Tibial artery (tissue), 4 donors: Measurements from ENCODE around the gene ACSL1.

Experiments
- DNase-seq, 2 donors: peaks; one replicate each; pipeline ENCODE4 v3.0.0-alpha.2; 2019
- H3K27ac ChIP-seq, 2 donors: fragments of 200-600 bp; sonication (generic) in 1 of 2; 1 replicate in 1 of 2; 2 replicates in 1 of 2; pipeline ENCODE4 v1.5.1; 2018 to 2019; ENCODE audit warnings: mild to moderate bottlenecking in 1 of 2
- H3K27me3 ChIP-seq, 2 donors: fragments of 200-600 bp; sonication (generic) in 1 of 2; one replicate each; pipeline versions ENCODE4 v1.5.1 to v1.6.0; 2016 to 2019
- H3K36me3 ChIP-seq, 3 donors: fragments of 200-600 bp; sonication (generic) in 2 of 3; one replicate each; pipeline ENCODE4 v1.5.1; 2016 to 2019; ENCODE audit warnings: mild to moderate bottlenecking in 2 of 3
- H3K4me1 ChIP-seq, 4 donors: fragments of 200-600 bp; sonication (generic) in 2 of 4; 1 replicate in 3 of 4; 2 replicates in 1 of 4; pipeline ENCODE4 v1.5.1; 2016 to 2019
- H3K4me3 ChIP-seq, 2 donors: fragments of 200-600 bp; sonication (generic) in 1 of 2; 1 replicate in 1 of 2; 2 replicates in 1 of 2; pipeline ENCODE4 v1.5.1; 2018 to 2019; ENCODE audit warnings: mild to moderate bottlenecking in 2 of 2
- H3K9me3 ChIP-seq, 3 donors: fragments of 200-600 bp; sonication (generic) in 1 of 3; one replicate each; pipeline ENCODE4 v1.5.1; 2016 to 2019
- intact Hi-C: fragments of 100-400 bp; cut with DNase I; formaldehyde crosslinking; loops from one replicate; pipeline ENCODE4 v1.15.0; 2023; ENCODE audit warnings: low total_unique reads
- TF ChIP-seq, protein P1 (sequence below), 2 experiments: fragments of 200-600 bp in 1 of 2; fragments of 450-650 bp in 1 of 2; IDR thresholded peaks; one replicate each; pipeline ENCODE4 v1.5.1; 2017 to 2019; ENCODE audit warnings: antibody characterized with exemption in 2 of 2, mild to moderate bottlenecking in 1 of 2, moderate library complexity in 1 of 2

ACSL1 gene

GRCh38 chr4:184803133-184803532, 22.6 kb downstream of the ACSL1 start:
- Histone ChIP-seq H3K27me3 (no peaks in the 10 kb centered on the region), H3K27ac (no peak overlapping the region), H3K4me3 (no peak overlapping the region), H3K36me3 (peaks cover 0 to 9% (median 0%) of the 10 kb centered on the region in 3 donors), H3K9me3 (no peaks in the 10 kb centered on the region), H3K4me1 (peaks cover 0 to 41% (median 21%) of the 10 kb centered on the region in 4 donors)
- DNase-seq = peak in 1 of 2 donors; percentile 35
- intact Hi-C loops = no loop called here
- TF ChIP-seq, protein P1, sequence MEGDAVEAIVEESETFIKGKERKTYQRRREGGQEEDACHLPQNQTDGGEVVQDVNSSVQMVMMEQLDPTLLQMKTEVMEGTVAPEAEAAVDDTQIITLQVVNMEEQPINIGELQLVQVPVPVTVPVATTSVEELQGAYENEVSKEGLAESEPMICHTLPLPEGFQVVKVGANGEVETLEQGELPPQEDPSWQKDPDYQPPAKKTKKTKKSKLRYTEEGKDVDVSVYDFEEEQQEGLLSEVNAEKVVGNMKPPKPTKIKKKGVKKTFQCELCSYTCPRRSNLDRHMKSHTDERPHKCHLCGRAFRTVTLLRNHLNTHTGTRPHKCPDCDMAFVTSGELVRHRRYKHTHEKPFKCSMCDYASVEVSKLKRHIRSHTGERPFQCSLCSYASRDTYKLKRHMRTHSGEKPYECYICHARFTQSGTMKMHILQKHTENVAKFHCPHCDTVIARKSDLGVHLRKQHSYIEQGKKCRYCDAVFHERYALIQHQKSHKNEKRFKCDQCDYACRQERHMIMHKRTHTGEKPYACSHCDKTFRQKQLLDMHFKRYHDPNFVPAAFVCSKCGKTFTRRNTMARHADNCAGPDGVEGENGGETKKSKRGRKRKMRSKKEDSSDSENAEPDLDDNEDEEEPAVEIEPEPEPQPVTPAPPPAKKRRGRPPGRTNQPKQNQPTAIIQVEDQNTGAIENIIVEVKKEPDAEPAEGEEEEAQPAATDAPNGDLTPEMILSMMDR (IDR thresholded peaks at IDR 0.05) = no peak

GRCh38 chr4:184802697-184803015, 23.1 kb downstream of the ACSL1 start:
- no peak overlapping the region for H3K4me3 ChIP-seq
- no peaks in the 10 kb centered on the region for H3K27me3 ChIP-seq
- no peaks in the 10 kb centered on the region for H3K9me3 ChIP-seq
- peak; percentile 47 to 59 for DNase-seq
- peak overlapping the region in 1 of 2 donors; percentile 4 for H3K27ac ChIP-seq
- TF ChIP-seq, protein P1 (IDR thresholded peaks at IDR 0.05) = no peak
- H3K4me1 ChIP-seq = peaks cover 0 to 38% (median 19%) of the 10 kb centered on the region in 4 donors
- peaks cover 0 to 11% (median under 1%) of the 10 kb centered on the region in 3 donors for H3K36me3 ChIP-seq
- intact Hi-C loops = no loop called here

GRCh38 chr4:184801781-184802696, 23.7 kb downstream of the ACSL1 start:
- TF ChIP-seq, protein P1 (IDR thresholded peaks at IDR 0.05) = no peak
- intact Hi-C loops = no loop called here
- Histone ChIP-seq H3K27ac (peak overlapping the region in 1 of 2 donors; percentile 4), H3K4me3 (no peak overlapping the region), H3K27me3 (no peaks in the 10 kb centered on the region), H3K9me3 (no peaks in the 10 kb centered on the region), H3K36me3 (peaks cover 0 to 17% (median 7%) of the 10 kb centered on the region in 3 donors), H3K4me1 (peaks cover 0 to 32% (median 17%) of the 10 kb centered on the region in 4 donors)
- peak in 1 of 2 donors; percentile 33 for DNase-seq

GRCh38 chr4:184798504-184798903, 27.3 kb downstream of the ACSL1 start:
- TF ChIP-seq, protein P1 (IDR thresholded peaks at IDR 0.05) = no peak
- no peaks in the 10 kb centered on the region for H3K9me3 ChIP-seq
- H3K27ac ChIP-seq = no peak overlapping the region
- peaks cover 0 to 18% (median 8%) of the 10 kb centered on the region in 3 donors for H3K36me3 ChIP-seq
- intact Hi-C loops = no loop called here
- H3K4me3 ChIP-seq = no peak overlapping the region
- peak in 1 of 2 donors; percentile 40 for DNase-seq
- no peaks in the 10 kb centered on the region for H3K27me3 ChIP-seq
- H3K4me1 ChIP-seq = peaks cover 0 to 35% (median 14%) of the 10 kb centered on the region in 4 donors

DNA sequence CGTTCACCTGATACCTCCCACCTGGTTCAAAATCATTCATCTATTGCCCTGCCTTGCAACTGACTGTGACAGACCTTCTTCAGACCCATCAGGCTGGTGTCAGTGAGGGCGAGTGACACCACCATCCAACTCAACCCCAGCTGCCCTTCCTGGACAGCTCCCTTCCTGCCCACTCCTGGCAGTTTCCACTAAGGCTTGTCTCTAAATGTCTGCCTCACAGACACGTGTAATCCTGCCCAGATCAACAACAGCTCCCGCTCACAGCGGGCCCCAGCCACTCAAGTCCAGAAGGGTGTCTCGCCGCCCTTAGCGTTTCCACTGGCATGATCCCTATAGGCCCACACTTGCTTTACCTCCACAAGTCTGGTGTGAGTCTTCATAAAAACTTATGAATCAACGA, 28.9 kb downstream of the ACSL1 start:
- intact Hi-C loops = no loop called here
- H3K27me3 ChIP-seq = no peaks in the 10 kb centered on the region
- DNase-seq = peak in 1 of 2 donors; percentile 33
- TF ChIP-seq, protein P1 (IDR thresholded peaks at IDR 0.05) = no peak
- no peak overlapping the region for H3K27ac ChIP-seq
- H3K36me3 ChIP-seq = peaks cover 0 to 9% (median 8%) of the 10 kb centered on the region in 3 donors
- H3K4me3 ChIP-seq = no peak overlapping the region
- H3K9me3 ChIP-seq = no peaks in the 10 kb centered on the region
- H3K4me1 ChIP-seq = peaks cover 0 to 28% (median 13%) of the 10 kb centered on the region in 4 donors
